Fibroblast of skin of back (primary cell): Measurements from ENCODE around the gene SPON1.
"Not testable (repeated sequence)": the region's sequence is repeated elsewhere in the genome, so short reads cannot be mapped to it uniquely, and the experiment has no call there.

Experiments used
- DNase-seq: peaks from one replicate; pipeline ENCODE4 v3.0.0-alpha.2; 2013

Gene SPON1

DNA sequence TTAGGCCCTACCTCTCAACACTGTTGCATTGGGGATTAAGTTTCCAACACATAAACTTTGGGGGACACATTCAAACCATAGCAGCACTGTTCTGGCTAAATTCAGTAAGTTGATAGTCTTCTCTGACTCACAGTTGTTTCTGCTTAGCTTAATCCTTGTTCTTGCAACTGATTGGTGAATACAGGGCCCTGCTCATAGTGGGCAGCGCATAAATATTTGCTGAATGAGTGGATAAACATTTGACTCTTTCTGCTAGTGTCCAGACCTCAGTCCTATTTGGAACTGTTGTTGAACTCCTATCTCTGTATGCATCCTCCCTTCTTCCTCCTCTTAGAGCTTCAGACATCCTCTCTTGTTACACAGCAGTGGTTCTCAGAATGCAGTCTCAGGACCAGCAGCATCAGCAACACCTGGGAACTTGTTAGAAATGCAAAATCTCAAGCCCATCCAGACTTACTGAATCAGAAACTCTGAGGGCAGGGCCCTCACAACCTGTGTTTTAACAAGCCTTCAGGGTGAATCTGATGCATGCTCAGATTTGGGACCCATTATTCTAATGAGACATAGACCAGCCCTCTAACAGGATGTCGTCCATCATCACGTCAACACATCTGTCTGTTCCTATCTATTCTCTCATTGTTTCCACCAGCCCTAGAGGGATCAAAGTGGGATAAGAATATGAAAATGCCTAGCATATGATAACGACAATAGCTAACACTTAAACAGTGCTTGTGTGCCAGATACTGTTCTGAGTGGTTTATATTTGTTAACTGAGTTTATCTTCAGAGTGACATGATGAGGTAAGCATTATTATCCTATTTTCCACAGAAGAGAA lies 22.3 kb downstream of the SPON1 start:
- DNase-seq = peak; percentile 49

DNA sequence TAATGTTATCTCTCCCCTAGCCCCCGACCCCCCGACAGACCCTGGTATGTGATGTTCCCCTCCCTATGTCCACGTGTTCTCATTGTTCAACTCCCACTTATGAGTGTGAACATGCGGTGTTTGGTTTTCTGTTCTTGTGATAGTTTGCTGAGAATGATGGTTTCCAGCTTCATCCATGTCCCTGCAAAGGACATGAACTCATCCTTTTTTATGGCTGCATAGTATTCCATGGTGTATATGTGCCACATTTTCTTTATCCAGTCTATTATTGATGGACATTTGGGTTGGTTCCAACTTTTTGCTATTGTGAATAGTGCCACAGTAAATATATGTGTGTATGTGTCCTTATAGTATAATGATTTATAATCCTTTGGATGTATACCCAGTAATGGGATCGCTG lies 24.2 kb downstream of the SPON1 start:
- DNase-seq = not testable (repeated sequence)

DNA sequence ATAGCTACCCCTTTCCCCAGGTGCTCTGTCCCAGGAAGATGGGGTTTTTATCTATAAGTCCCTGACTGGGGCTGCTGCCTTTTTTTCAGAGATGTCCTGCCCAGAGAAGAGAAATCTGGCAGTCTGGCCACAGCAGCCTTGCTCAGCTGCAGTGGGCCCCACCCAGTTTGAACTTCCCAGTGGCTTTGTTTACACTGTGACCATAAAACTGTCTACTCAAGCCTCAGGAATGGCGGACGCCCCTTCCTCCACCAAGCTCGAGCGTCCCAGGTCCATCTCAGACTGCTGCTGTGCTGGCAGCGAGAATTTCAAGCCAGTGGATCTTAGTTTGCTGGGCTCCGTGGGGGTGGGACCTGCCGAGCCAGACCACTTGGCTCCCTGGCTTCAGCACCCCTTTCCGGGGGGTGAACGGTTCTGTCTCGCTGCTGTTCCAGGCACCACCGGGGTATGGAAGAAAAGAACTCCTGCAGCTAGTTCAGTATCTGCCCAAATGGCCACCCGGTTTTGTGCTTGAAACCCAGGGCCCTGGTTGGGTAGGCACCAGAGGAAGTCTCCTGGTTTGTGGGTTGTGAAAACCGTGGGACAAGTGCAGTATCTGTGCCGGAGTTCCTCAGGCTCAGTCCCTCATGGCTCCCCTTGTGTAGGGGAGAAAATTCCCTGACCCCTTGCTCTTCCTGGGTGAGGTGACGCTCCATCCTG lies 29.8 kb downstream of the SPON1 start:
- peak; percentile 72 for DNase-seq

DNA sequence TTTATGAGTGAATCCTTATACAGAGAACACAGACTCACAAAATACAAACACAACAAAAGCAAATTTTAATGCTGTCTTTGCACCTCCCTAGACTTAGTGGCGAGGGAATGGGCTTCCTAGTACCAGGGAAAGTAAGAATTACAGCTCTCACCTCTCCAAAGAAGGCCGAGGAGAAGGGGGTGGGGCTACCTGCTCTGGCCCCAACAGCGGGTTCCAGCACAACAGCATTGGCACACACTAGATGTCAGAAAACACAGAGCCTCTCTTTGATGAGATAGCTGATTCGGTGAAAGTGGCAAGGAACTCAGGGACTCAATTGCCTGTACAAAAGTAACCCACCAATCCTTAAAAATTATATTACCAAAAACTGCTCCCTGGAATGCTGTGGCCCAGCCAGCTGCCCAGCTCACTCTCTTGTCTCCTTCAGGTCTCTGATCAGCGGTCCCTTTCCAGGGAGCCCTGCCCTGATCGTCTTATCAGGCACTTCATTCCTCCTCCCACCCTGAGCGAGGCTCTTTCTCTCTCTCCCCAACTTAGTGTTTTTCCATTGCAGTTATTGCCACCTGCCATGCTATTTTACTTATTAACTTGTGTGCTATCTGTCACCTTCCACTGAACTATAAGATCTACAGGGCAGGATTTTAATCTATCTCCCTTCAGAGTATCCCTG lies 30.7 kb downstream of the SPON1 start:
- DNase-seq = no peak

DNA sequence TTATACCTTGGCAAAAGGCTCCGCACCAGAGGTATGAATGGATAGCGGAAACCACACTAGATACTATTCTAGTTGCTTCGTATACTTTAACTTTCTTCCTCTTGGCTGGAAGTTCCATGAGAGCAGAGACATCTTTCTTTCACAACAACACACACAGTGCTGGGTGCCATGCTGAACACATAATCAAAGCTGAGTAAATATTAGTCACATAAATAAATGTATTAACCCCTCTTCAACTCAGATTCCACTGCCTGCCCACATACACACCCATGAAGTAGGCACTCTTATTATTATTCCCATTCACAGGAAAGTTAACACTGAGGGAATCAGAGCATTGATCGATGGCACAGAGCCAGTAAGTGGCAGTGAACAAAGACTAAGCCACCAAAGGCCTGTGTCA lies 35.4 kb downstream of the SPON1 start:
- no peak for DNase-seq

DNA sequence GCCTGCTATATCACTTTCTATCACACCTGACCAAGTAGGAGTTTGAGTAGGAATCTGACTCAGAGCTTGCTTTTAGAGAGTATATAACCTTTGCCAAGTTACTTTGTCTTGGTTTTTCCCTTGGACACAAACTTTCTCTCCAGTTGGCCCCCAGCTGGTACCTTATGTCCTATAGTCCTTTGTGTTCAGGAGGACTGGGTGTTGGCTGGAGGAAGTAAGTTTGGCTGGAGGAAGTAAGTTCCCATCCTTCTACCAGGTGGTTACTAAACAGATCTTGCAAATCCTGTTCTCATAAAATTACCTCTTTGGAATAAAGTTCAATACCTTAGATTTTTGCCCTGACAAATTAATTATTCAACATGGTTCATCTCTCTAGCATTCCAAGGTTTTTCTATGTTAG lies 37.2 kb downstream of the SPON1 start:
- DNase-seq = no peak

DNA sequence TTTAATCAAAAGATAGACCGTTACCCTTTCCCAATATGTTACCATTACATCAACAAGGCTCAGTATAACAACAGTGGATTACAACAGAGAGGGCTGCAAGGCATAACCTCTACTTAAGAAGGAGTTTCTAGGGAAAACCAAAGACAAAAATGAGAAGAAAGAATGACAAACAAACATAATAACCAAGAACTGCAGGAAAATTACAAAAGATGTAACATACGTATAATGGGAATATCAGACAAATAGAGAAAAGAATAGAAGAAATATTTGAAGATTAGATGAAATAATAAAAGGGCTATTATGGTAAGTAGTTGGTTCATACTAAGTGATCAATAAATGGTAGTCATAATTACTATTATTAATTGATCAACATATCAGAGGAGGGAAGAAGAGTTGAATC lies 39.1 kb downstream of the SPON1 start:
- no peak for DNase-seq

DNA sequence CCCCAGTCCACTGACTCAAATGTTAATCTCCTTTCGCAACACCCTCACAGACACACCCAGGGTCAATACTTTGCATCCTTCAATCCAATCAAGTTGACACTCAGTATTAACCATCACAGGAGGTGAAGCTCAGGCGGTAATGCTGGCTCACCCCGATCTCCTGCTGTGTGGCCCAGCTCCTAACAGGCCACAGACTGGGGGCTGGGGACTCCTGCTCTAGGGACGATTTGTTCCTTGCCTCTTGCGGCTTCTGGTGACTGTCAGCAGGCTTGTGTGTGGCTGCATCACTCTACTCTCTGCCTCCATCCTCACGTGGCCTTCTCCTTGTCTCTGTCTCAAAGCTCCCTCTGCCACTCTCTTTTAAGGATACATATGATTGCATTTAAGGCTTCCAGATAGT lies 45.0 kb downstream of the SPON1 start:
- no peak for DNase-seq

DNA sequence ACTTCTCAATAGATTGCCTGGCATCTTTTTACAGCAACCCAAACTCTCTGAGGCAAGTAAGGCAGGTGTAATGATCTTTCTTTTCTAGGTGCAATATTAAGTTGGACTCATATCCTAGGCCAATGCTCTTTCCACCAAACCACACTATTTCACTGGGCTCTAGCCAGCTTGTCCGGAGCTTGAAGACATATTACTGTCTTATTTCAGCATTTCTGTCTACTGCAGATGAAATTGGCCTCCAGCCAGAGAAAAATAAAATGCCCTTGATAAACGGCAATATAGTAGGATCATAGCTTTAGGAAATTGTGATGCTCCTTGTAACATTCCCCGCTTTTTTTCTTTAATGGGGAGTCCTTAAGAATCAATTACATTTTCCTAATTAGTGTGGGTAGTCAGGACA lies 48.1 kb downstream of the SPON1 start:
- DNase-seq = no peak

DNA sequence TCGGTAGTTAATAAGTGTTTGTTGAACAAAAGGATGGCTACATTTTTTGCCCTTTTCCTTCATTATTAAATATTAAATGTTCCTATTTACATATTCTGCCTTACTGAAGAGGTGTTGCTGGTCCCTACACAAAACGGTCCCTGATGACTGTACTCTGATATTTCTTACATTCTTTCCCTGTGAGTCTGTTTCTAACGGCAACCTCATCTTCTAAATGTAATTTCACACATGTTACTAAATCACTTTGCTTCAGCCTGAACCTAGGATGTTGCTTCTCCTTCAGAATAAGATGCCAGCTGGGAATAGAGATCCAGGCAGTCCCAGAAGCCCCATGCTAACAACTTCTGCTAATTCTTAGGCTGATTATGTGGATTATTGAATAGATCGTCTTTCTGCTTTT lies 50.3 kb downstream of the SPON1 start:
- peak; percentile 19 for DNase-seq

DNA sequence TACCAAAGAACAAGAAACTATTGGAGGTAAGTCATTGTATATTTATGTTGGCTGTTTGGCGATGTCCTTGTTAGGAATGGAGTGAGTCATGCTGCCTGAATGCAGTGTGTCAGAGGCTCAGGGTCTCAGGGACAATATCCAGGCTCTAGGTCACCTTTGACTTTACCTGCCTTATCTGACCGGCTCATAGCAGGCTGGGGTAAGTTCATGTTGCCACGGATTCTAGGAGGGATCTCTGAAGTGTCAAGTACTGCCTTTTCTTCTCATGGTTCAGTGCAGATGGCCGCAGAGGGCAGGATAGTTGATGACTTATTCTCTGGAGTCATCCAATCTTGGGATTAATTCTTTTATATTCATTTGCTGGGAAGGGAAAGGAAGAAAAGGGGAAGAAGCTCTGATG lies 53.2 kb downstream of the SPON1 start:
- DNase-seq = peak; percentile 36

DNA sequence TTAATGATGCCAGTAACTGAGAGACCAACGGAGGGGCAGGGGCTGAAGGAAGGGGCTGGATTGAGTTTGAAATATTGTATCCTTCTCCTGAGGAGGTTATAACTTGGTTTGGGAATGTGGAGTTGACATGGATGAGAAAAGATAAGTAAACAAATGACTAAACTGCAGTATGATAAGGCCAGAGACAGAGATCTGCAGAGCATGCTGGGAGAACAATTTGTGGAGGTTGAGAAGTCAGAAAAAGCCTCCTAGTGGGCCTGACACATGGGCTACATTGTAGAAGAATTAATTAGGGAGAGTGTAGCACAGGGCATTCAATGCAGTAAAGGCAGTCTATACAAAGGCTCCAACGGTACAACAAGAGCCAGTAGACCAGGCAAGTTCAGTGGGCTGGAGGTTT lies 55.9 kb downstream of the SPON1 start:
- no peak for DNase-seq

DNA sequence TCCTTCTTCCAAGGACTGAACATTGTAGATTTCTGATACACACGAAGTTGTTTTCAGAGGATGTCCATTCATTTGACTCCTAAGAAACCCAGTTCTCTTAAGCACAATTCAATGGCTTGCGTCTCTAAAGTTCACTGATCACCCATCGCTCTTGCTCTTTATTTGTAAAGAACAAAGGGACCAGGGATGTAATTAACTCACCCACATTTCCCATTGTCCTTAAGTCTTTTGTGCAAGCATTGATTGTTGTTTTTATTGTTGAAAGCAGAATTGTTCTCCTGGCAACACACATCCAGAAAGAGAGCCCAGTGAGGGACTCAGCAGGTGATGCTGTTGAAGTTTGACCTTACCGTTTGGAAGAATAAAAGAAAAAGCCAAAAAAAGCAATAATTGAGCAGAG lies 59.2 kb downstream of the SPON1 start:
- no peak for DNase-seq

DNA sequence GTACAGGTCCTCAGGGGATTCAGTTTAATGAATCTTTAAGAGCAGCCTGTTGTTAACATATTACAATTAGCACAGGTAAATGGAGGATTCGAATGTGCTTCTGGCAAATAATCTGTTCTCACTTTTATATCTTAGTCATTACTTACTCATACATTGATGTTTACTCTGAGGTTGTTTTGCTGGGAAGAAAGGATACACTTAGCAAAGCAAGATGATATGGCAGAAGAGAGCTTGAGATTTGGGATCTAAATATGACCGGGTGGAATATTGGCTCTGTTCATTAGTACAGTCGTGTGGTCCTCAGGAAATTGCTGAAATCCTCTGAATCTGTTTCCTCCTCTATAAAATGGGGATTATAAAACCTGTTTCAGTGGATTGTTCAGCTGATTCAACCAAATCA lies 59.7 kb downstream of the SPON1 start:
- DNase-seq = no peak

DNA sequence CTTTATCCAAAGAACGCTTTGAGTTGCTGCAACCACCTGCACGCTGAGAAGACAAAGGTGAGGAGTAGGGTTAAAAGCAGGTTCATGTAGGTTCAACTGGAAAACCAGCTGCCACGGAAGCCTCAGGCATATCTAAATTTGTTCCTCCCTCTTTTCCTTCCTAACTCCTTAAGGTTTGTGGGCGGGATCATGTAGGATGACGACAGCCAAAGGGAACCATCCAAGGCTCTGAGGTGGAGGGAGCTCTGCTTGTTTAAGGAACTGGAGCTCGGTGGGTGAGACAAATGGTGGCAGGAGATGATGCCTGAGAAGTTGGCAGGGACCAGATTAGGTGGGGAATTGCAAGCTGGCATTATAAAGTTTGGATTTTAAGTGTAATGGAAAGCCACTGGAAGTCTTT lies 60.3 kb downstream of the SPON1 start:
- DNase-seq = no peak

DNA sequence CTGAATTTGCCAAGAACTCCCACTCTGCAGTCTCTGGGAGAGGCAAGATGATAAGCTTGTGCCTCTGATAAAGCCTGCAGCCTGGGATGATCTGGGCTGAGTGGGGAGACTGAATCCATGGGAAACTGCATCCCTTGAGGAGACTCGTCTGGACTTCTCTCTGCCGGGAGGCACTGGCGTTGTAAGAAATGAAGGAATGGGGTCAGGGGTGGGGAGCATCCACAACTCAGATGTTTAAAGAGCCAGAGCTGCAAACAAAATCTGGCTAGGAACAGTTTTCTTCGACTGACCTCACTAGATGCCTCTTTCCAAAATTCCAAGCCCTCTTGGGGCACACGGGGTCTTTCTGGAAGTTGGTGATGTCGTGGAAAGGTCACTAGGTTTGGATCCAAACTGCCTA lies 64.4 kb downstream of the SPON1 start:
- DNase-seq = no peak

DNA sequence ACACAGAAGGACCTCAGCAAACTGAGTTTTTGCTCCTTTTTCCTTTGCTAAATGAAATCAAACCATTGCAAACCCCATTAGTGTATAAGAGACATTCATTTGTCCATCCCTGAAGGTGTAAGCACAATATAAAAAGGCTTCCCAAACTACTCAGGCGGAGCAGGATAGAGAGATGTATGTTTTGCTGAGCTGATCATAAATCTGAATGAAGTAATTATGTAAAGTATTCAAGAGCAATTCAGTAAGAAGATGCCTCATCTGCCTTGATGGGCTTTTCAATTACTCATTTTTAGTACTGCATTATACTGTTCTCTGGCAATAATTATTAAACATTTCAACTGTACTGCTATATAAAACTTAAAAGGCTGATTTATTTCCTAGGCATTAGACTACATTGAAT lies 65.0 kb downstream of the SPON1 start:
- no peak for DNase-seq

DNA sequence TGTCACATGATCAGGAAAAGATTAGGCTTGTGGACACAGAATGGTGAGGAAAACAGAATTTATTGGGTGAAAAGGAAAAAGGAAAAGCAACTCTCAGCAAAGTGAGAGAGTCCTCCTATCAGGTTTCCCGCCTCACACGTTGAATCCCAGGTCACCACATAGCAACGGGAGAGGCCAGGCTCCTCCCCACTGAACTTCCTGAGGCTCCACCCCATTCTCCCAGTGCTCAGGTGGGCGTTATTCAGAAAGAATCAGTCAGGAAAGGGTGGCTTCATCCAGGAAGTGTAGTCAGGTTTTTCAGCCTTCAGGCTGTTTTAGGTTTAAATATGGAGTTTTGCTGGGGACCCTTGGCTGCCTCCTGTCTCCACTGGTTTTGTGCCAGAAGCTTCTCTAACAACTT lies 66.9 kb downstream of the SPON1 start:
- DNase-seq = no peak

DNA sequence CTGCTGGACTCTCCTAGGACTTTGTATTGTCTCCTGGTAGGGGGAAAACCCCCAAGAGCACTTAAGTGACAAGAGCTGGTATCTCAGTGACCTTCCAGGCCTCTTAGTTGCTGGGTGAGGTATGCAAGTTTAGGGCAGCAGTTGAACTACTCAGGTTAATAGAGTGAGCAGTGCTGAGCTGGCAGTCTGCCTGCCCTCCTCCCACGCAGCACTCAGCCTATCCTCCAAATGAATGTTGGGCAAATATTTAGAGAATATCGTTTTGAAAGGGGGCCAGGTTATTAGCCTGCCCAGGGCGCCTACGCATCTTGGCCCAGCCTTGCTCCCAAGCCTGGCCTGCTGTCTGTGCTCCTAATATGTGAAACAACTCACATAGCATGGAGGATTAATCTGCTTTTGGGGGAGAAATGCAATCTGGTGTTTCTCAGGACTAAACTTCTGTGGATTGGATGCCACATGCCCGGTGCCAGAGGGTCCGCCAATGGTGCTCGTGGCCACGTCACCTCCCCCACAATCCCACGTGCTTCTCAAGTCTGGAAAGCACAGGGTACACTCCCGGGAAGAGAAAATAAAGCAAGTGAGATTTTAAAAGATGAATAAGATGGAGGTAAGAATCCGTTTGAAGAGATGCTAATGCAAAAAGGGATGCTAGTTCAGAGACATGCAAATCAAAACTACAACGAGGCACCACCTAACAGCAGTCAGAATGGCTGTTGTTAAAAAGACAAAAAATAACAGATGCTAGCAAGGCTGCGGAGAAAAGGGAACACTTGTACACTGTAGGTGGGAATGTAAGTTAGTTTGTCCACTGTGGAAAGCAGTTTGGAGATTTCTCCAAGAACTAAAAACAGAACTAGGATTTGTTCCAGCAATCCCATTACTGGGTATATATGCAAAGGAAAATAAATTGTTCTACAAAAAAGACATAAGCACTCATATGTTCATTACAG lies 67.7 kb downstream of the SPON1 start:
- DNase-seq = no peak

DNA sequence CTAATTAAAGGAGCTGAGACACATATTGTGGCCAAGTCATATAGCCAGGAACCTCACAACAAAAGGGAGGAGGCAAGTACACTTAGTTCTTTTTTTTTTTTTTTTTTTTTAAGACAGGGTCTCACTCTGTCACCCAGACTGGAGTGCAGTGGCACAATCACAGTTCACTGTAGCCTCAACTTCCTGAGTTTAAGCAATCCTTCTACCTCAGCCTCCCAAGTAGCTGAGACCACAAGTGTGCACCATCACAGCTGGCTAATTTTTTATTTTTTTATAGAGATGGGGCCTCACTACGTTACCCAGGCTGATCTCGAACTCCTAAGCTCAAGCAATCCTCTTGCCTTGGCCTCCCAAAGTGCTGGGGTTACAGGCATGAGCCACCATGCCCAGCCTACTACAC lies 73.0 kb downstream of the SPON1 start:
- not testable (repeated sequence) for DNase-seq

DNA sequence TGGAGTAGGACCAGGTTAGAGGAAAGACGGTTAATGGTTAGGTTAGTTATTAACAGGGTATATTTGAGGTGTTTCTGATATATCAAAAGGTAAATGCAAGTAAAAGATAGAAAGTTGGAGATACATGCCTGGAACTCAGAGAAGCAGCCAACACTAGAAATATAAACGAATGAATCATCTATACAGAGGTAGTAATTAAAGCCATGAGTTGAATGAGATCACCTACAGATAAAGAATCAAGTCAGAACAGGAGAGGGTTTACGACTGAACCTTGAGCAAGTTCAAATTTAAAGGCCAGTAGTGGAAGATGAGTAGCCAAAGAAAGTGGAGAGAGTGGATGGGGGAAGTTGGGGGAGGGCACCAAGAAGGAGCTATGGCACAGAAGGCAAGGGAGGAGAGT lies 73.9 kb downstream of the SPON1 start:
- no peak for DNase-seq

DNA sequence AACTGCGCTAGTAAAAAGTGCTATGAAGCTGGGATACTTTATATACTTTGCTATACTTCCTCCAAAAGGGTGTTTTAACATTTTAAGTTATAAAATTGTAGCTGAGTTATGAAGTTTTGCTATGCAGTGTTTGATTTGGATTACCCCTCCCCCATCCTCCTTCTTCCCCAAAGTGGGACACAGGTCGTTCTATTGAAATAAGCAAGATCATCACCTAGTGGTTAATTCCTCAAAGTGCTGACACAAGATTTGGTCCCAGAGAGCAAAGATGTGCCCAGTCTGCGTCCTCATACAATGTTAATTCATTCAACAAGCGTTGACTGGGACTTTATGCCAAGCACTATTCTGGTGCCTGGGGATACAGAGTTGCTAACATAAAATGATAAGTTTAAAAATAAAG lies 78.5 kb downstream of the SPON1 start:
- no peak for DNase-seq

DNA sequence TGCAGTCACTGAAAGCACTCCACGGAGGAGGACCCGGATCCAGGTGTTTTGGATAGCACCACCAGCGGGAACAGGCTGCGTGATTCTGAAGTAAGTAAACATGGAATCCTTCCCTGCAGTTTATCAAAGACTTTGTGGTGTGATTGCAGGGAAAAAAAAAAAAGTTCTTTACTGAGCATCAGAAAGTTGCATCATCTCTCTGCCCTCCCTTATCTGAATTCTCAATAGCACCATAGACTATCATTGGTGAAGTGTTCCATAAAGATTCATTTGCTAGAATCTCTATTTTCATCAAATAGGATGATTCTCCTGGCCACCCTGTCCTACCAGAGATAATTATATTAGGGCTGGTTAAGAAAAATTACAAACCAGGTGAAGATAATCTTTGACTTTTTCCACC lies 79.0 kb downstream of the SPON1 start:
- DNase-seq = no peak
